Measurements from ENCODE around the gene TRIM3.

The TRIM3 gene

DNA sequence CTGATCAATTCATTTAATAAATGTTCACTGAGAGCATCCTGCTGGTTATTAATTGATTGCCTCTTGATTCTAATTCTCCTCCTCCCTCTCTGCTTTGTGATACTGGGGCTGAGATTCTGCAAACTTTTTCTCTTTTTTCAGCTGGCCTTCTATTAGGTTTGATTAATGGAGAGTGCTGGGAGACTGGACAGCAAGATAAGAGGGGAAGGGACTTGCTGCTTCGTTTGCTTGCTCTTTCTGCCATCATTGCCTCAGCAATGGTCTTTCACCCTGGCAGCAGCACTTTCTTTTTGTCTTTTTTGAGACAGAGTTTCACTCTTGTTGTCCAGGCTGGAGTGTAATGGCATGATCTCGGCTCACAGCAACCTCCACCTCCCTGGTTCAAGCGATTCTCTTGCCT, 30.4 kb upstream of the TRIM3 start:
- H3K4me3 ChIP-seq (ENCODE audit: low read depth, low read length) = no peak overlapping the region
- TF ChIP-seq, protein P1, sequence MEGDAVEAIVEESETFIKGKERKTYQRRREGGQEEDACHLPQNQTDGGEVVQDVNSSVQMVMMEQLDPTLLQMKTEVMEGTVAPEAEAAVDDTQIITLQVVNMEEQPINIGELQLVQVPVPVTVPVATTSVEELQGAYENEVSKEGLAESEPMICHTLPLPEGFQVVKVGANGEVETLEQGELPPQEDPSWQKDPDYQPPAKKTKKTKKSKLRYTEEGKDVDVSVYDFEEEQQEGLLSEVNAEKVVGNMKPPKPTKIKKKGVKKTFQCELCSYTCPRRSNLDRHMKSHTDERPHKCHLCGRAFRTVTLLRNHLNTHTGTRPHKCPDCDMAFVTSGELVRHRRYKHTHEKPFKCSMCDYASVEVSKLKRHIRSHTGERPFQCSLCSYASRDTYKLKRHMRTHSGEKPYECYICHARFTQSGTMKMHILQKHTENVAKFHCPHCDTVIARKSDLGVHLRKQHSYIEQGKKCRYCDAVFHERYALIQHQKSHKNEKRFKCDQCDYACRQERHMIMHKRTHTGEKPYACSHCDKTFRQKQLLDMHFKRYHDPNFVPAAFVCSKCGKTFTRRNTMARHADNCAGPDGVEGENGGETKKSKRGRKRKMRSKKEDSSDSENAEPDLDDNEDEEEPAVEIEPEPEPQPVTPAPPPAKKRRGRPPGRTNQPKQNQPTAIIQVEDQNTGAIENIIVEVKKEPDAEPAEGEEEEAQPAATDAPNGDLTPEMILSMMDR (IDR thresholded peaks at IDR 0.05; ENCODE audit: low read depth, low read length) = no peak
- no peaks in the 10 kb centered on the region for H3K36me3 ChIP-seq
- DNase-seq = no peak
- no peaks in the 10 kb centered on the region for H3K9me3 ChIP-seq (ENCODE audit: severe bottlenecking)
- no peak overlapping the region for H3K27ac ChIP-seq
- H3K27me3 ChIP-seq (ENCODE audit: insufficient read depth, low read depth, severe bottlenecking) = no peaks in the 10 kb centered on the region

- H3K27me3 ChIP-seq (ENCODE audit: insufficient read depth, low read depth, severe bottlenecking) = no peaks in the 10 kb centered on the region
- DNase-seq = no peak
- H3K27ac ChIP-seq = no peak overlapping the region
- TF ChIP-seq, protein P1 (IDR thresholded peaks at IDR 0.05; ENCODE audit: low read depth, low read length) = no peak
- H3K4me3 ChIP-seq (ENCODE audit: low read depth, low read length) = no peak overlapping the region
- no peaks in the 10 kb centered on the region for H3K9me3 ChIP-seq (ENCODE audit: severe bottlenecking)
- no peaks in the 10 kb centered on the region for H3K36me3 ChIP-seq
Observed at GRCh38 chr11:6502382-6502781, 28.6 kb upstream of the TRIM3 start.

- H3K9me3 ChIP-seq (ENCODE audit: severe bottlenecking) = no peaks in the 10 kb centered on the region
- H3K27me3 ChIP-seq (ENCODE audit: insufficient read depth, low read depth, severe bottlenecking) = no peaks in the 10 kb centered on the region
- DNase-seq = no peak
- TF ChIP-seq, protein P1 (IDR thresholded peaks at IDR 0.05; ENCODE audit: low read depth, low read length) = no peak
- no peak overlapping the region for H3K27ac ChIP-seq
- H3K36me3 ChIP-seq = no peaks in the 10 kb centered on the region; the same call in 1 of the 2 replicates
- H3K4me3 ChIP-seq (ENCODE audit: low read depth, low read length) = no peak overlapping the region
Observed at GRCh38 chr11:6498544-6498943, 24.8 kb upstream of the TRIM3 start.

- no peak overlapping the region for H3K27ac ChIP-seq
- no peak for DNase-seq
- no peaks in the 10 kb centered on the region for H3K9me3 ChIP-seq (ENCODE audit: severe bottlenecking)
Observed at GRCh38 chr11:6498121-6498520, 24.4 kb upstream of the TRIM3 start.

GRCh38 chr11:6497069-6497839, 23.5 kb upstream of the TRIM3 start, which contains the start of gene DNHD1:
DNHD1 (plus strand) TSS chr11:6497280; CDS start chr11:6498216, 936 bp downstream.
- TF ChIP-seq, protein P1 (IDR thresholded peaks at IDR 0.05; ENCODE audit: low read depth, low read length) = no peak
- DNase-seq = no peak
- Histone ChIP-seq H3K36me3 (no peaks in the 10 kb centered on the region; the same call in none of the 2 replicates), H3K27ac (no peak within 1 kb of the TSS), H3K4me3 (ENCODE audit: low read depth, low read length) (no peak within 1 kb of the TSS), H3K9me3 (ENCODE audit: severe bottlenecking) (no peaks in the 10 kb centered on the region), H3K27me3 (ENCODE audit: insufficient read depth, low read depth, severe bottlenecking) (no peaks in the 10 kb centered on the region)

More at GRCh38 chr11:6498121-6498520, 24.4 kb upstream of the TRIM3 start:
- Histone ChIP-seq H3K27me3 (ENCODE audit: insufficient read depth, low read depth, severe bottlenecking) (no peaks in the 10 kb centered on the region), H3K36me3 (no peaks in the 10 kb centered on the region; the same call in none of the 2 replicates), H3K4me3 (ENCODE audit: low read depth, low read length) (no peak overlapping the region)
- TF ChIP-seq, protein P1 (IDR thresholded peaks at IDR 0.05; ENCODE audit: low read depth, low read length) = no peak

Measured in WERI-Rb-1 (cell line).